ENCODE measurements around the gene LRMDA. TPM values are rescaled to one million over a fixed set of nuclear protein-coding genes. Genes with fewer than 3 reads are reported as not detected.

Gene LRMDA
- total RNA-seq, 2 experiments from 2014 or later = not detected

DNA sequence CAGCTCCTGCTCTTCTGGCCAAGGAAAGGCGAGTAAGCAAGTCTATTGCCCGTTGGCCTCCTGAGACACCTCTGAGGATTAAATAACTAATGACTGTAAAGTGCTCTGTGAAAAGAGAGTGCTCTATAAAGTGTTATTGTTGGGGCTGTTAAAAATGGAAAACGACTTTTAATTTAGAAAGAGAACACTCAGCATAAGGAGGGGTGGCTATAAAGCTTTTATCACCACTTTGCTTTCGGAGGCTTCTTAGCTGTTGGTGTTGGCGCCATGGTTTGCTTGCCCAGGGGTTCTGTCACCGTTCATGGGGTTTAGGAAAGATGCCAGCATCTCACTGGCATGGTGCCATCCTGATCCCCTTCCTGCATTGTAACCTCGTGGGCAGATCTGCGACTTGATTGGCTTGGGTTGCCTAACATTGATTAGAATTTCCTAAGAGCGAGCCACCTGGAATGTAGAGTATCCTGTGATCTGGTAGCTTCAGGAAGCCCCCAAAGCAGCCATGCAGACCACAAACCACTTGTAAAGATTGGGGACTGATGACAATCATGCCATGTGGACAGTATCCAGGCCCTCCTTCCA lies 509.9 kb downstream of the LRMDA start:
- TF ChIP-seq, protein P1, sequence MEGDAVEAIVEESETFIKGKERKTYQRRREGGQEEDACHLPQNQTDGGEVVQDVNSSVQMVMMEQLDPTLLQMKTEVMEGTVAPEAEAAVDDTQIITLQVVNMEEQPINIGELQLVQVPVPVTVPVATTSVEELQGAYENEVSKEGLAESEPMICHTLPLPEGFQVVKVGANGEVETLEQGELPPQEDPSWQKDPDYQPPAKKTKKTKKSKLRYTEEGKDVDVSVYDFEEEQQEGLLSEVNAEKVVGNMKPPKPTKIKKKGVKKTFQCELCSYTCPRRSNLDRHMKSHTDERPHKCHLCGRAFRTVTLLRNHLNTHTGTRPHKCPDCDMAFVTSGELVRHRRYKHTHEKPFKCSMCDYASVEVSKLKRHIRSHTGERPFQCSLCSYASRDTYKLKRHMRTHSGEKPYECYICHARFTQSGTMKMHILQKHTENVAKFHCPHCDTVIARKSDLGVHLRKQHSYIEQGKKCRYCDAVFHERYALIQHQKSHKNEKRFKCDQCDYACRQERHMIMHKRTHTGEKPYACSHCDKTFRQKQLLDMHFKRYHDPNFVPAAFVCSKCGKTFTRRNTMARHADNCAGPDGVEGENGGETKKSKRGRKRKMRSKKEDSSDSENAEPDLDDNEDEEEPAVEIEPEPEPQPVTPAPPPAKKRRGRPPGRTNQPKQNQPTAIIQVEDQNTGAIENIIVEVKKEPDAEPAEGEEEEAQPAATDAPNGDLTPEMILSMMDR (IDR thresholded peaks at IDR 0.05) = no peak
- peaks cover 6% of the 10 kb centered on the region for H3K27me3 Mint-ChIP-seq
- no peaks in the 10 kb centered on the region for H3K27me3 ChIP-seq (ENCODE audit: control insufficient read depth in 1 of 2, insufficient read depth in 2 of 2, low read length in 2 of 2)
- POLR2A ChIA-PET = no interaction called here
- peaks cover 0 to 9% of the 10 kb centered on the region in 2 experiments for H3K9me3 ChIP-seq (ENCODE audit: control insufficient read depth in 1 of 2, insufficient read depth in 1 of 2, low read length in 2 of 2)
- no peaks in the 10 kb centered on the region for H3K36me3 Mint-ChIP-seq (ENCODE audit: low read depth)
- no peak overlapping the region for H3K4me3 ChIP-seq (ENCODE audit: low read length)
- H3K4me1 Mint-ChIP-seq (ENCODE audit: low read depth) = no peaks in the 10 kb centered on the region
- no peaks in the 10 kb centered on the region for H3K4me1 ChIP-seq (ENCODE audit: insufficient read depth, low read length)
- ATAC-seq (ENCODE audit: poor library complexity) = no peak
- H3K9me3 Mint-ChIP-seq = peaks cover 5% of the 10 kb centered on the region
- no peak for DNase-seq
- no peak overlapping the region for H3K4me3 Mint-ChIP-seq
- CTCF ChIA-PET = no interaction called here
- no peak overlapping the region for H3K27ac Mint-ChIP-seq
- H3K27ac ChIP-seq (ENCODE audit: low read depth in 1 of 2, low read length in 2 of 2) = no peak overlapping the region
- intact Hi-C loops (cut with DNase I, micrococcal nuclease) = no loop called here
- no peaks in the 10 kb centered on the region for H3K36me3 ChIP-seq (ENCODE audit: insufficient read depth, low read length)

DNA sequence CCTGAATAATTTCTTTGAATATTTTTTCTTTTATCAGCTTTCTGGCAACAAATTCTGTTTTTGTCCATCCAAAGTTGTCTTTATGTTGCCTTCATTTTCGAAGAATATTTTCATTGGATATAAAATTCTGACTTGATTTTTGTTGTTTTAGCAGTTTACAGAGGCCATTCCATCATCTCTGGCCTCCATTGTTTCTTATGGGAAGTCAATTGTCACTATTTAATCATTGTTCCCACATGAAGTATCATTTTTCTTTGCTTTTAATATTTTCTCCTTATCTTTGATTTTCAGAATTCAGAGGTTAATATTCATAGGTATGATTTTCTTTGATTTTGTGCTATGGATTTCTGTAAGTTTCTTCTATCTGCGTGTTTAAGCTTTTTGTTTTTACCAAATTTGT lies 512.6 kb downstream of the LRMDA start:
- peaks cover 0 to 9% of the 10 kb centered on the region in 2 experiments for H3K9me3 ChIP-seq (ENCODE audit: control insufficient read depth in 1 of 2, insufficient read depth in 1 of 2, low read length in 2 of 2)
- H3K36me3 ChIP-seq (ENCODE audit: insufficient read depth, low read length) = no peaks in the 10 kb centered on the region
- ATAC-seq (ENCODE audit: poor library complexity) (no peak), DNase-seq (no peak)
- no peak overlapping the region for H3K4me3 ChIP-seq (ENCODE audit: low read length)
- Mint-ChIP-seq H3K4me1 (ENCODE audit: low read depth) (no peaks in the 10 kb centered on the region), H3K27me3 (no peaks in the 10 kb centered on the region), H3K9me3 (peaks cover 7% of the 10 kb centered on the region), H3K36me3 (ENCODE audit: low read depth) (no peaks in the 10 kb centered on the region), H3K27ac (no peak overlapping the region), H3K4me3 (no peak overlapping the region)
- intact Hi-C loops (cut with DNase I, micrococcal nuclease) = no loop called here
- TF ChIP-seq, protein P1 (IDR thresholded peaks at IDR 0.05) = no peak
- H3K27ac ChIP-seq (ENCODE audit: low read depth in 1 of 2, low read length in 2 of 2) = no peak overlapping the region
- CTCF ChIA-PET = interaction anchor here (1.1 kb wide), 1 partner anchor 10 kb away, joined by 3 read pairs; no protein-coding TSS in a partner anchor
- H3K27me3 ChIP-seq (ENCODE audit: control insufficient read depth in 1 of 2, insufficient read depth in 2 of 2, low read length in 2 of 2) = no peaks in the 10 kb centered on the region
- H3K4me1 ChIP-seq (ENCODE audit: insufficient read depth, low read length) = no peaks in the 10 kb centered on the region
- POLR2A ChIA-PET = no interaction called here

DNA sequence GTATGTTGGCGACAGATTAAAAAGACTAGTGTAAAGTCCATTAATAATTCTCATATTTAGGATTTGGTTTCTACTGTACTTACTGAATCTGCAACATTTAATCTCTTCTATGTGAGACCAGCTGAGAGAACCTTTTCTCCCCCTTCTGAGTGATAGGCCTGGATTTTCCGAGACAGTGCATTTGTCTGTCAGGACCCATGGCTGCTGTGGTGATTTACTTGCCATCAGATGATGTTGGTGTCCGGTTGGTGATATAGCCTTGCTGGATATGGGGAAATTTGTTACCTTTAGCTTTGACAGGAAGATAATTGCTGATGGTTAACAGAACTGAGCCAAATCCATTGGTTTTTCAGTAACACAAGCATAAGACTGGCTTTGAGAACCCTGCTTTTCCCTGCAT lies 517.2 kb downstream of the LRMDA start:
- DNase-seq = no peak
- POLR2A ChIA-PET = no interaction called here
- intact Hi-C loops (cut with DNase I, micrococcal nuclease) = no loop called here
- H3K36me3 Mint-ChIP-seq (ENCODE audit: low read depth) = no peaks in the 10 kb centered on the region
- no peaks in the 10 kb centered on the region for H3K4me1 ChIP-seq (ENCODE audit: insufficient read depth, low read length)
- no peaks in the 10 kb centered on the region for H3K4me1 Mint-ChIP-seq (ENCODE audit: low read depth)
- H3K9me3 ChIP-seq (ENCODE audit: control insufficient read depth in 1 of 2, insufficient read depth in 1 of 2, low read length in 2 of 2) = peaks cover 4 to 9% of the 10 kb centered on the region in 2 experiments
- H3K4me3 ChIP-seq (ENCODE audit: low read length) = no peak overlapping the region
- H3K27ac ChIP-seq (ENCODE audit: low read depth in 1 of 2, low read length in 2 of 2) = no peak overlapping the region
- no peaks in the 10 kb centered on the region for H3K27me3 ChIP-seq (ENCODE audit: control insufficient read depth in 1 of 2, insufficient read depth in 2 of 2, low read length in 2 of 2)
- CTCF ChIA-PET = no interaction called here
- H3K36me3 ChIP-seq (ENCODE audit: insufficient read depth, low read length) = no peaks in the 10 kb centered on the region
- no peak overlapping the region for H3K27ac Mint-ChIP-seq
- TF ChIP-seq, protein P1 (IDR thresholded peaks at IDR 0.05) = no peak
- no peak for ATAC-seq (ENCODE audit: poor library complexity)
- peaks cover 7% of the 10 kb centered on the region for H3K9me3 Mint-ChIP-seq
- H3K27me3 Mint-ChIP-seq = no peaks in the 10 kb centered on the region
- no peak overlapping the region for H3K4me3 Mint-ChIP-seq
